Middle frontal gyrus (tissue), 1 donor: Measurements from ENCODE around the gene TFEB.

Experiments
- DNase-seq: peaks from one replicate; pipeline ENCODE4 v3.0.0-alpha.2; 2015; ENCODE audit warnings: low spot score; ENCODE audit errors: extremely low spot score

TFEB gene

DNA sequence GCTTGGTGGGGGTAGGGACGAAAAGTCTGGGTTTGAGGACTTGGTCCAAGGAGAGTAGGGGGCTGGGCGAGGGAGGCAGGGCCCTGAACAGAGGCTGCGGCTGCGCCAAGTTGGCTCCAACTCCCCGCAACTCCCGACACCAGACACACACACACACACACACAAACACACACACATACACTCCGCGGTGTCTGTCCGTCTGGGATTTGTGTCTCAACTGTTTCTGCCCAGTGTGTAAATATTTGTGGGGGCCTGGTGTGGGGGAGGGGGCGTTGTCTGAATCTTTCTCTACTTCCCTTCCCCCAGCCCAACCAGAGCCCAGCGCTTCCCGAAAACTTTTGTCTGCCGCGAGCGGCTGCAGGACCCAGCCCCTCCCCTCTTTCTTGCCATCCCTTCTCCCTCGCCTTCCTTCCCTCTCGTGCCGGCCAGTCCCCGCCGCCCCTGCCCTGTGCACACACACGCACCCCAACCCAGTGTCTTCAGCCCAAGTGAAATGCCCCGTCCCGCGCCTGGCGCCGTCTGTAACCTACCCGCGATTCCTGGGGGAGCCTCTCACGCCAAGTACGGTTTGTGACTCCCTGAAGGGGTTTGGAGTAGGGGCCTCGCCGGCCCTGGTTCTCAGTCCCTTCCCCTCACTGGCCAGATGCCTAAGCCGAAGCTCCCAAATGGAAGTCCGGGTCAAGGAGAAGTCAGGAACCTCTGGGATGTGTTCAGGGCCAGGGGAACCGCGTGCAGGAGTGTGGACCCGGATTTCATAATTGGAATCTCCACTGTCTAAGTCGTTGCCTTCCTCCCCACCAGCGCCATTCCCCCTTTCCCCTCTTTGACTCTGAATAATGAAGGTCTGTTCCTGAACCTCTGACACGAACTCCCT is 96.2 kb downstream of the TFEB start:
- no peak for DNase-seq

- DNase-seq = no peak
These were observed 97.1 kb downstream of the TFEB start, which contains the start of gene MDFI for GRCh38 chr6:41638002-41638934. MDFI (plus strand) TSS chr6:41638468; CDS start chr6:41638750, 282 bp downstream.

DNA sequence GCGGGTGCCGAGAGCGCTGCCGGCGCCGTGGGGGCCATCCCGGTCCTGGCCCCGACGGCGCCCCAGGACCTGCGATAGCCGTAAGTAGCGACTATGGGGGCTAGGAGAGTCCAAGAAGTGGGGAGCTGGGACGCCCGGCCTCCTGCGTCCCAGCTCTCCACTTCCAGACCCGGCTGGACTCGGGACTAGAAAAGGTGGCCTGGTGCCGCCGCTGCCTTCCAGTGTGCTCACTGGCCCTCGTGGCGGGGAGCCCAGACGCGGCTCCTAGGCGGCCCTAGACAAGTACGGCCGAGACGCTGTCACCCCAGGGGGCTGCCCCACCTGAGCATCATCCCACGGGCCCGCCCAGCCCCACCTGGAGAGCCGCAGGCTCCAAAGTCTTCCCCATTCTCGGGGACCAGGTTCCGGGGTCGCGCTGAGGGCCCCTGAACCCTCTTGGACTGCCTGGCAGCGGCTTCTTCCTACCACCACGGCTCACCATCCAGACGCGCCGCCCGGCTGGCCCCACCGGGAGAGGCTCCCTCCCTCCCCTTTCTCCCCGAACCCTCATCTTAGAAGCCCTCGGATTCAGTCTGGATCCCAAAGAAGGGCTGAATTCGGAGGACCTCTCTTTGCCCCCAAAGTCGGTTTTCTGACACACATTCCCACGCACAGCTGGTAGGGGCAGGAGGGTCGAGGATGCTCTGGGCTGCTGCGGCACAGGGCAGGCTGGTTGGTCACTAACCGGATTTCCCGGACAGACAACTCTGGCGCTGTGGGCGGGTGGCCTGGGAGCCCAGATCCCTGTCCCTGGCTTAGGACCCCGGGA is 98.0 kb downstream of the TFEB start:
- no peak for DNase-seq

DNA sequence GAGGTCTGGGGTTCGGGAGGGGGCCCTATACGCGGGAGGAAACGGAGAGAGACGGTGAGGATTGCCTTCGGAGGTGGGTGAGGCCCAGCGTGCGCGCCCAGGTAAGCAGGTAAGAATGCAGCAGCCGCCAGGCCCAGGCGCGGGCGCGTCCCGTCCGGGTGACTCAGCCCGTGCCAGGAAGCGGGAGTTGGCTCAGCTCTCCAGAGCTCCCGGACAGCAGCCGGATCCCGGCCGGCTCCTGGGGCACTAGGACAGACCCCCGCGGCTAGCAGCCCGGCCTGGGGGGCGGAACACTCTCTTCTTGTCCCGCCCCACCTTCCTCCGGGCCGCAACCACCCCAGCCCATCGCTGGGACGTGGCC is 98.6 kb downstream of the TFEB start:
- DNase-seq = no peak

DNA sequence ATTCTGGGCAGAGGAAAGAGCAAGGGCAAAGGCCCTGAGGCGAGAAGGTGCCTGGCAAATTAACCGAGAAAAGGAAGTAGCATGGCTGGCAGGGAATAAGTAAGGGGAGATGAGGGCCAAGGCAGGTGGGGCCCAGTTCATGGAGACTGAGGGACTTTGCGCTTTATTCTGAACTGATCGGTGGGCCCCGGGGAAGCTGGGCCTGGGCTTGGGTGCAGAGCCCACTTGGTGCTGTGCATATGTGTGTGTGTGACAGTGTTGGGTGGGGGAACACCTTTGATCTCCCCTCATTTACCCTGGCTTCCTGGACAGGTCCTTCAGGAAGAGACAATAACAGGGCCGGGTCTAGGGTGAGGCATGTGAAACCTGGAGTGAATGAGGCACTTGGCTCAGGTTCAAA is 100.0 kb downstream of the TFEB start:
- no peak for DNase-seq

- no peak for DNase-seq
These were observed 100.8 kb downstream of the TFEB start for GRCh38 chr6:41634657-41635056.
